Measurements from ENCODE around the gene TEPSIN. TPM values are rescaled to one million over a fixed set of nuclear protein-coding genes. Genes with fewer than 3 reads are reported as not detected.

Gene TEPSIN
- total and polyA plus RNA-seq, 11 donors, result 6.8 to 16.0 (median 10.4) TPM

DNA sequence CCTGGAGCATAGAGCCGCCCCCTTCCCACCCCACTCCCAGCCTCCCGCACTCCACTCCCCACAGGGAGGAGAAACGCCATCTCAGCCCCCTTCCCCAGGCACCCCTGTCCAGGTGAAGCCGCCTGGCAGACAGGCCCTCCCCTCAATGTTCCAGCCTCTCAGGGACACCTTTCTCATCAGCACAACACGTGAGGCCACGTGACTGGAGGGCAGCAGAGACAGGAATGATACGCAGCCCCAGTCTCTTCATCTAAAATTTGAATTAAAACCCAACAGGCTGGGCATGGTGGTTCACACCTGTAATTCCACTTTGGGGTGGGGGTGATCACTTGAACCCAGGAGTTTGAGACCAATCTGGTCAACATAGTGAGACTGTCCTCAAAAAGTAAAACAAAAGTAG, 52.7 kb downstream of the TEPSIN start:
- TF ChIP-seq, protein P1, sequence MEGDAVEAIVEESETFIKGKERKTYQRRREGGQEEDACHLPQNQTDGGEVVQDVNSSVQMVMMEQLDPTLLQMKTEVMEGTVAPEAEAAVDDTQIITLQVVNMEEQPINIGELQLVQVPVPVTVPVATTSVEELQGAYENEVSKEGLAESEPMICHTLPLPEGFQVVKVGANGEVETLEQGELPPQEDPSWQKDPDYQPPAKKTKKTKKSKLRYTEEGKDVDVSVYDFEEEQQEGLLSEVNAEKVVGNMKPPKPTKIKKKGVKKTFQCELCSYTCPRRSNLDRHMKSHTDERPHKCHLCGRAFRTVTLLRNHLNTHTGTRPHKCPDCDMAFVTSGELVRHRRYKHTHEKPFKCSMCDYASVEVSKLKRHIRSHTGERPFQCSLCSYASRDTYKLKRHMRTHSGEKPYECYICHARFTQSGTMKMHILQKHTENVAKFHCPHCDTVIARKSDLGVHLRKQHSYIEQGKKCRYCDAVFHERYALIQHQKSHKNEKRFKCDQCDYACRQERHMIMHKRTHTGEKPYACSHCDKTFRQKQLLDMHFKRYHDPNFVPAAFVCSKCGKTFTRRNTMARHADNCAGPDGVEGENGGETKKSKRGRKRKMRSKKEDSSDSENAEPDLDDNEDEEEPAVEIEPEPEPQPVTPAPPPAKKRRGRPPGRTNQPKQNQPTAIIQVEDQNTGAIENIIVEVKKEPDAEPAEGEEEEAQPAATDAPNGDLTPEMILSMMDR (IDR thresholded peaks at IDR 0.05), result no peak
- TF ChIP-seq POLR2A (IDR thresholded peaks at IDR 0.05), result no peak
- H3K4me1 ChIP-seq, result no peaks in the 10 kb centered on the region
- WGBS, 4 donors, result 84 to 88% (median 86%) methylated on average over 4 to 7 of the region's 7 CpGs
- no peak overlapping the region for H3K27ac ChIP-seq
- H3K27me3 ChIP-seq, result peaks cover 0 to 6% (median 0%) of the 10 kb centered on the region in 9 donors
- H3K36me3 ChIP-seq, result peaks cover 0 to 14% (median 0%) of the 10 kb centered on the region in 9 donors
- no peak for ATAC-seq
- H3K9me3 ChIP-seq, result no peaks in the 10 kb centered on the region
- intact Hi-C loops (cut with DNase I), result no loop called here
- no peak for DNase-seq
- no peak overlapping the region for H3K4me3 ChIP-seq

DNA sequence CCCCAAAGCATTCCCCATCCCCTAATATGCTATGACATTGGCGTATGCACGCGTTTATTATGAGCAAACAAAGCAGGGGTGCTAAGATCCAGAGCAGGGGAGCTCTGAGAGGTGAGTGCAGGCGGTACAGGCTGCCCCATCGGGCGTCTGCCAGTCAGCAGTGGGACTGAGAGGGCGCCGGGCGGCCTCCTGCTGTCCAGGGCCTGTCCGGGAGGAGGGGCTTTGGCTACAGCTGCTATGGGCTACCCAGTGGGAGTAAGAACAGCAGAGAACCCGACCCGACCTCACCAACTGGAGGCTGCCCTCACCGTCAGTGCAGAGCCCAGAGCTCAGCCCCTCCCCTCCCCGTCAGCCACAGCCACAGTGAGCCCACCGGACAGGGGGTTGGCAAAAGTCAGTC, 54.3 kb downstream of the TEPSIN start:
- TF ChIP-seq, protein P1 (IDR thresholded peaks at IDR 0.05), result no peak
- TF ChIP-seq POLR2A (IDR thresholded peaks at IDR 0.05), result no peak

DNA sequence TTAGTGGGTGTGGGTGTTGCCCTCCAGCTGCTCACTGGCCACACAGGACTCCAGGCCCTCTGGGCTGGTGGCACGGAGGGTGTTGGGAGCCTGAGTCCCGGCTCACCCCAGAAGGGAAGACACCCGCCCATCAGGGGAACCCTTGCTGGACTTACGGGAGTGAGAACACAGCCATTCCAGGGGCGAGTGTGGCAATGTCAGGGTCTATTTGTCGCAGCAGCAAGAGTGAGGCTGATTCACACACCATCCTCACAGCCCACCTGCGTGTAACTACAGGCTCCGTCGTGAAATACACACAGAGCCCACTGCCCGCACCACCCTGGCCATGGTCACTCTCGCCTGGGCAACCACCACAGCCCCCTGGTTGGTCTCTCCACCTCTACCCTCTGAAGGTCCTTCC, 55.0 kb downstream of the TEPSIN start:
- DNase-seq (no peak), ATAC-seq (no peak)
- peaks cover 0 to 6% (median 0%) of the 10 kb centered on the region in 9 donors for H3K27me3 ChIP-seq
- TF ChIP-seq, protein P1 (IDR thresholded peaks at IDR 0.05), result no peak
- no peak for TF ChIP-seq POLR2A (IDR thresholded peaks at IDR 0.05)
- H3K4me1 ChIP-seq, result peaks cover 0 to 6% (median 0%) of the 10 kb centered on the region in 12 donors
- no peak overlapping the region for H3K4me3 ChIP-seq
- H3K27ac ChIP-seq, result no peak overlapping the region
- intact Hi-C loops (cut with DNase I), result no loop called here
- WGBS, 4 donors, result 90 to 95% (median 91%) methylated on average over 11 of the region's 11 CpGs
- H3K9me3 ChIP-seq, result no peaks in the 10 kb centered on the region
- no peaks in the 10 kb centered on the region for H3K36me3 ChIP-seq

More for the DNA sequence above, 54.3 kb downstream of the TEPSIN start:
- Histone ChIP-seq H3K4me3 (no peak overlapping the region), H3K27me3 (peaks cover 0 to 6% (median 0%) of the 10 kb centered on the region in 9 donors), H3K9me3 (no peaks in the 10 kb centered on the region), H3K27ac (no peak overlapping the region), H3K4me1 (peaks cover 0 to 6% (median 0%) of the 10 kb centered on the region in 12 donors), H3K36me3 (peaks cover 0 to 7% (median 0%) of the 10 kb centered on the region in 9 donors)
- ATAC-seq (no peak), DNase-seq (no peak)
- intact Hi-C loops (cut with DNase I), result no loop called here
- WGBS, 4 donors, result 36 to 48% (median 42%) methylated on average over 7 to 15 of the region's 15 CpGs

- Histone ChIP-seq H3K4me3 (no peak overlapping the region), H3K9me3 (no peaks in the 10 kb centered on the region), H3K4me1 (peaks cover 0 to 6% (median 0%) of the 10 kb centered on the region in 12 donors), H3K27ac (no peak overlapping the region), H3K36me3 (no peaks in the 10 kb centered on the region), H3K27me3 (peaks cover 0 to 6% (median 0%) of the 10 kb centered on the region in 9 donors)
- 86 to 92% (median 89%) methylated on average over 10 of the region's 10 CpGs for WGBS, 4 donors
- no peak for DNase-seq
- no peak for TF ChIP-seq POLR2A (IDR thresholded peaks at IDR 0.05)
- TF ChIP-seq, protein P1 (IDR thresholded peaks at IDR 0.05), result no peak
- intact Hi-C loops (cut with DNase I), result no loop called here
- ATAC-seq, result no peak
These were observed 55.5 kb downstream of the TEPSIN start for GRCh38 chr17:81183316-81183715.

All from heart left ventricle (tissue), 16 donors.